SK-N-SH treated with all-trans-retinoic acid at 6 μM for 48 hours (cell line): ENCODE results near the gene SLC51B.

Experiments
- ATAC-seq: fragments of 200-7000 bp; cut with Tn5 transposase; 3 replicates; pipeline ENCODE4 v1.9.1; 2020; ENCODE audit warnings: mild to moderate bottlenecking, moderate library complexity
- ARNTL ChIP-seq: fragments of 450-650 bp; formaldehyde crosslinking; IDR thresholded peaks from 2 replicates; pipeline ENCODE4 v1.5.0; 2020; ENCODE audit warnings: low read depth, mild to moderate bottlenecking, moderate library complexity, borderline replicate concordance
- BACH2 ChIP-seq: fragments of 250-450 bp; sonication (Bioruptor Pico); IDR thresholded peaks from 2 replicates; pipeline ENCODE4 v1.9.0; 2021; ENCODE audit warnings: mild to moderate bottlenecking, borderline replicate concordance
- CSDC2 ChIP-seq: fragments of 250-450 bp; sonication (Bioruptor Pico); IDR thresholded peaks from 2 replicates; pipeline ENCODE4 v1.5.0; 2020; ENCODE audit warnings: mild to moderate bottlenecking, moderate library complexity
- ESRRG ChIP-seq: fragments of 250-450 bp; sonication (Bioruptor Pico); IDR thresholded peaks from 2 replicates; pipeline ENCODE4 v1.6.1; 2021; ENCODE audit warnings: mild to moderate bottlenecking
- GLIS3 ChIP-seq: fragments of 250-450 bp; sonication (Bioruptor Pico); IDR thresholded peaks from 2 replicates; pipeline ENCODE4 v1.5.0; 2020; ENCODE audit warnings: mild to moderate bottlenecking, moderate library complexity
- ISL1 ChIP-seq: fragments of 250-450 bp; sonication (Bioruptor Pico); IDR thresholded peaks from 2 replicates; pipeline ENCODE4 v2.1.2; 2022; ENCODE audit warnings: mild to moderate bottlenecking, moderate library complexity
- OSR1 ChIP-seq: fragments of 250-450 bp; sonication (Bioruptor Pico); IDR thresholded peaks from 2 replicates; pipeline ENCODE4 v1.8.0; 2022; ENCODE audit warnings: moderate library complexity, mild to moderate bottlenecking, inconsistent platforms
- RARB ChIP-seq: fragments of 250-450 bp; sonication (Bioruptor Pico); IDR thresholded peaks from 2 replicates; pipeline ENCODE4 v1.8.0; 2021; ENCODE audit warnings: mild to moderate bottlenecking, moderate library complexity
- SNAI2 ChIP-seq: fragments of 250-450 bp; sonication (Bioruptor Pico); IDR thresholded peaks from 2 replicates; pipeline ENCODE4 v1.5.0; 2020; ENCODE audit warnings: mild to moderate bottlenecking, moderate library complexity
- TOX ChIP-seq: fragments of 250-450 bp; sonication (Bioruptor Pico); IDR thresholded peaks from 2 replicates; pipeline ENCODE4 v1.8.0; 2021; ENCODE audit warnings: mild to moderate bottlenecking, moderate library complexity, borderline replicate concordance
- ZC3H10 ChIP-seq: fragments of 250-450 bp; sonication (Bioruptor Pico); IDR thresholded peaks from 2 replicates; pipeline ENCODE4 v1.5.1; 2021; ENCODE audit warnings: mild to moderate bottlenecking, moderate library complexity
- ZFP3 ChIP-seq: fragments of 250-450 bp; sonication (Bioruptor Pico); IDR thresholded peaks from 2 replicates; pipeline ENCODE4 v1.5.0; 2020; ENCODE audit warnings: mild to moderate bottlenecking, moderate library complexity
- ZFP30 ChIP-seq: fragments of 450-650 bp; formaldehyde crosslinking; IDR thresholded peaks from 2 replicates; pipeline ENCODE4 v1.5.0; 2022; ENCODE audit warnings: mild to moderate bottlenecking, moderate library complexity
- ZNF70 ChIP-seq: fragments of 450-650 bp; formaldehyde crosslinking; IDR thresholded peaks from 2 replicates; pipeline ENCODE4 v1.5.0; 2020; ENCODE audit warnings: mild to moderate bottlenecking, moderate library complexity
- ZNF8 ChIP-seq: fragments of 450-650 bp; formaldehyde crosslinking; IDR thresholded peaks from 2 replicates; pipeline ENCODE4 v1.5.0; 2020; ENCODE audit warnings: mild to moderate bottlenecking, moderate library complexity
- TF ChIP-seq, protein P1 (sequence below): fragments of 250-450 bp; sonication (Bioruptor Pico); IDR thresholded peaks from 2 replicates; pipeline ENCODE4 v1.8.0; 2021; ENCODE audit warnings: low read depth, mild to moderate bottlenecking, moderate library complexity, borderline replicate concordance
- TF ChIP-seq, protein P2 (sequence below): fragments of 250-450 bp; sonication (Bioruptor Pico); IDR thresholded peaks from 2 replicates; pipeline ENCODE4 v1.5.1; 2020; ENCODE audit warnings: low read depth, mild to moderate bottlenecking, moderate library complexity
- TF ChIP-seq, protein P3 (sequence below): fragments of 250-450 bp; sonication (Bioruptor Pico); IDR thresholded peaks from 2 replicates; pipeline ENCODE4 v1.5.0; 2020; ENCODE audit warnings: mild to moderate bottlenecking, moderate library complexity
- TF ChIP-seq, protein P4 (sequence below): fragments of 250-450 bp; sonication (Bioruptor Pico); IDR thresholded peaks from 2 replicates; pipeline ENCODE4 v1.5.1; 2021; ENCODE audit warnings: mild to moderate bottlenecking, moderate library complexity
- TF ChIP-seq, protein P5 (sequence below): fragments of 250-450 bp; sonication (Bioruptor Pico); IDR thresholded peaks from 2 replicates; pipeline ENCODE4 v1.8.0; 2020; ENCODE audit warnings: mild to moderate bottlenecking, moderate library complexity, borderline replicate concordance

Gene SLC51B

DNA sequence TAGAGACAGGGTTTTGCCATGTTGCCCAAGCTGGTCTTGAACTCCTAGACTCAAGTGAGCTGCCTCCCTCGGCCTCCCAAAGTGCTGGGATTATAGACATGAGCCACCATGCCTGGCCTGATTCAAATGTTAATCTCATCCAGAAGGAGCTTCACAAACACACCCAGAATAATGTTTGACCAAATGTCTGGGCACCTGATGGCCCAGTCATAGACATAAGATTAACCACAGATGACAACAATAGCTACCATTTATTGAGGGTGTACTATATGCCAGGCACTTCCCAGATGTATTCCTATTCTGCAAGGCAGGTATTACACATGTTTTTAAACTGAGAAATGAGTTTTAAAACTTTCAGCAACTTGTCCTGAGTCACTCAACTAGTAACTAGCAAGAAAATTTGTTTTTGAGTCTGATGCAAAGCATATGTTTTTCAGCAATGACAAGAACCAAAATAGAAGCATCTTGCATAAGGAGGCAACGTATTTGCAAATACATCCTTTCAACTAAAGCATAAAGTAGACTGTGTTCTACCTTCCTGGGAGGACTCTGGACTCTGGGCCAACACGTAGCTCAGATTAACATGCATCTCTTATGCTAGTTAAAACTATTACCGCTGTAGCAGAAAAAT is 47.3 kb upstream of the SLC51B start:
- TF ChIP-seq CSDC2 (CRISPR knock-in tag) (no peak), ISL1 (CRISPR knock-in tag) (no peak), RARB (no peak), ARNTL (no peak), GLIS3 (CRISPR knock-in tag) (no peak), ZFP3 (no peak), ZNF70 (no peak), ZNF8 (no peak)
- TF ChIP-seq, protein P1, sequence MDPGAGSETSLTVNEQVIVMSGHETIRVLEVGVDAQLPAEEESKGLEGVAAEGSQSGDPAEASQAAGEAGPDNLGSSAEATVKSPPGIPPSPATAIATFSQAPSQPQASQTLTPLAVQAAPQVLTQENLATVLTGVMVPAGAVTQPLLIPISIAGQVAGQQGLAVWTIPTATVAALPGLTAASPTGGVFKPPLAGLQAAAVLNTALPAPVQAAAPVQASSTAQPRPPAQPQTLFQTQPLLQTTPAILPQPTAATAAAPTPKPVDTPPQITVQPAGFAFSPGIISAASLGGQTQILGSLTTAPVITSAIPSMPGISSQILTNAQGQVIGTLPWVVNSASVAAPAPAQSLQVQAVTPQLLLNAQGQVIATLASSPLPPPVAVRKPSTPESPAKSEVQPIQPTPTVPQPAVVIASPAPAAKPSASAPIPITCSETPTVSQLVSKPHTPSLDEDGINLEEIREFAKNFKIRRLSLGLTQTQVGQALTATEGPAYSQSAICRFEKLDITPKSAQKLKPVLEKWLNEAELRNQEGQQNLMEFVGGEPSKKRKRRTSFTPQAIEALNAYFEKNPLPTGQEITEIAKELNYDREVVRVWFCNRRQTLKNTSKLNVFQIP: no peak
- TF ChIP-seq, protein P2, sequence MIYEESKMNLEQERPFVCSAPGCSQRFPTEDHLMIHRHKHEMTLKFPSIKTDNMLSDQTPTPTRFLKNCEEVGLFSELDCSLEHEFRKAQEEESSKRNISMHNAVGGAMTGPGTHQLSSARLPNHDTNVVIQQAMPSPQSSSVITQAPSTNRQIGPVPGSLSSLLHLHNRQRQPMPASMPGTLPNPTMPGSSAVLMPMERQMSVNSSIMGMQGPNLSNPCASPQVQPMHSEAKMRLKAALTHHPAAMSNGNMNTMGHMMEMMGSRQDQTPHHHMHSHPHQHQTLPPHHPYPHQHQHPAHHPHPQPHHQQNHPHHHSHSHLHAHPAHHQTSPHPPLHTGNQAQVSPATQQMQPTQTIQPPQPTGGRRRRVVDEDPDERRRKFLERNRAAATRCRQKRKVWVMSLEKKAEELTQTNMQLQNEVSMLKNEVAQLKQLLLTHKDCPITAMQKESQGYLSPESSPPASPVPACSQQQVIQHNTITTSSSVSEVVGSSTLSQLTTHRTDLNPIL (CRISPR knock-in tag): no peak
- ATAC-seq: no peak

DNA sequence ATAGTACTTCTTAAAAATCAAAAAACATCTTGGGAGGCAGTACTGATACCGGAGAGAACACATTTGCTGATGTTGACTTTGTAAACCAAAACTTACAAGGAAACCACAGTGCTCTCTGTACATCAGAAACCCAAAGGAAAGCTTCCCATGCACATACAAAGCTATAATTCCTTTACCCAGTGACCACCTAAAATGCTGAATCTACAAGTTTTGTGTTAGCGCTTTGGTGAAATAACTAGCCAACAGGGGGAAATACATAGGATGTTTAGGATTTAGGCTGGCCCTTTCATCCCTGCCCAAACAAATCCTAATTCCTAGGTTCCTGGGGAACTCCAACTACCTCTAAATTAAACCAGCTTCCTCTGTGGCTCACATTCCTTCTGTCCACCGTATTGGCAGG is 40.2 kb upstream of the SLC51B start:
- ATAC-seq: no peak
- no peak for TF ChIP-seq ZNF70
- TF ChIP-seq, all 23 proteins: peak for 0

DNA sequence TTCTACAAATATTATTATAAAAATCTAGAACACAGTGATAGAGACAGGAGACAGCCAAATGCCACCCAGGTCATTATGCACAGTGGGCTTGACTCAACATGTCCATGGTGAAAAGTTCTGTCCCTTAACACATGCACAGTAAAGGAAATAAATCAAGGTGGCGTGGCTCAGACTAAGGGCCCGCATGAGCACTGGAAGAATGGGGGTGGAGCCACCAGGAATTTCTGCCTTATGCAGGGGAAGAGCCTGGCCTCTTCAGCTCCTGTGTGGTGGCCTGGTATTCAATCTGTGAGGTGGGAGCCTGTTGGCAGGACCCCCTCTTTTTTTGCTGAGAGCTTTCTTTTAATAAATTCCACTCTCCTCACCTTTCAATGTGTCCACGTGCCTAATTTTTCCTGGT is 38.3 kb upstream of the SLC51B start:
- ATAC-seq: no peak
- no peak for TF ChIP-seq ZC3H10 (CRISPR knock-in tag)
- no peak for TF ChIP-seq SNAI2
- TF ChIP-seq BACH2: no peak
- no peak for TF ChIP-seq ZFP30 (CRISPR knock-in tag)
- TF ChIP-seq OSR1 (CRISPR knock-in tag): no peak
- no peak for TF ChIP-seq CSDC2 (CRISPR knock-in tag)
- TF ChIP-seq ZNF8: no peak
- TF ChIP-seq, protein P3, sequence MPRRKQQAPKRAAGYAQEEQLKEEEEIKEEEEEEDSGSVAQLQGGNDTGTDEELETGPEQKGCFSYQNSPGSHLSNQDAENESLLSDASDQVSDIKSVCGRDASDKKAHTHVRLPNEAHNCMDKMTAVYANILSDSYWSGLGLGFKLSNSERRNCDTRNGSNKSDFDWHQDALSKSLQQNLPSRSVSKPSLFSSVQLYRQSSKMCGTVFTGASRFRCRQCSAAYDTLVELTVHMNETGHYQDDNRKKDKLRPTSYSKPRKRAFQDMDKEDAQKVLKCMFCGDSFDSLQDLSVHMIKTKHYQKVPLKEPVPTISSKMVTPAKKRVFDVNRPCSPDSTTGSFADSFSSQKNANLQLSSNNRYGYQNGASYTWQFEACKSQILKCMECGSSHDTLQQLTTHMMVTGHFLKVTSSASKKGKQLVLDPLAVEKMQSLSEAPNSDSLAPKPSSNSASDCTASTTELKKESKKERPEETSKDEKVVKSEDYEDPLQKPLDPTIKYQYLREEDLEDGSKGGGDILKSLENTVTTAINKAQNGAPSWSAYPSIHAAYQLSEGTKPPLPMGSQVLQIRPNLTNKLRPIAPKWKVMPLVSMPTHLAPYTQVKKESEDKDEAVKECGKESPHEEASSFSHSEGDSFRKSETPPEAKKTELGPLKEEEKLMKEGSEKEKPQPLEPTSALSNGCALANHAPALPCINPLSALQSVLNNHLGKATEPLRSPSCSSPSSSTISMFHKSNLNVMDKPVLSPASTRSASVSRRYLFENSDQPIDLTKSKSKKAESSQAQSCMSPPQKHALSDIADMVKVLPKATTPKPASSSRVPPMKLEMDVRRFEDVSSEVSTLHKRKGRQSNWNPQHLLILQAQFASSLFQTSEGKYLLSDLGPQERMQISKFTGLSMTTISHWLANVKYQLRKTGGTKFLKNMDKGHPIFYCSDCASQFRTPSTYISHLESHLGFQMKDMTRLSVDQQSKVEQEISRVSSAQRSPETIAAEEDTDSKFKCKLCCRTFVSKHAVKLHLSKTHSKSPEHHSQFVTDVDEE (CRISPR knock-in tag): no peak
- TF ChIP-seq TOX (CRISPR knock-in tag): no peak
- TF ChIP-seq, protein P2 (CRISPR knock-in tag): no peak
- TF ChIP-seq GLIS3 (CRISPR knock-in tag): no peak
- no peak for TF ChIP-seq ZNF70
- TF ChIP-seq RARB: no peak
- TF ChIP-seq ISL1 (CRISPR knock-in tag): no peak
- TF ChIP-seq ARNTL: no peak
- TF ChIP-seq, protein P4, sequence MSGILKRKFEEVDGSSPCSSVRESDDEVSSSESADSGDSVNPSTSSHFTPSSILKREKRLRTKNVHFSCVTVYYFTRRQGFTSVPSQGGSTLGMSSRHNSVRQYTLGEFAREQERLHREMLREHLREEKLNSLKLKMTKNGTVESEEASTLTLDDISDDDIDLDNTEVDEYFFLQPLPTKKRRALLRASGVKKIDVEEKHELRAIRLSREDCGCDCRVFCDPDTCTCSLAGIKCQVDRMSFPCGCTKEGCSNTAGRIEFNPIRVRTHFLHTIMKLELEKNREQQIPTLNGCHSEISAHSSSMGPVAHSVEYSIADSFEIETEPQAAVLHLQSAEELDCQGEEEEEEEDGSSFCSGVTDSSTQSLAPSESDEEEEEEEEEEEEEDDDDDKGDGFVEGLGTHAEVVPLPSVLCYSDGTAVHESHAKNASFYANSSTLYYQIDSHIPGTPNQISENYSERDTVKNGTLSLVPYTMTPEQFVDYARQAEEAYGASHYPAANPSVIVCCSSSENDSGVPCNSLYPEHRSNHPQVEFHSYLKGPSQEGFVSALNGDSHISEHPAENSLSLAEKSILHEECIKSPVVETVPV (CRISPR knock-in tag): no peak
- TF ChIP-seq, protein P1: no peak
- TF ChIP-seq, protein P5, sequence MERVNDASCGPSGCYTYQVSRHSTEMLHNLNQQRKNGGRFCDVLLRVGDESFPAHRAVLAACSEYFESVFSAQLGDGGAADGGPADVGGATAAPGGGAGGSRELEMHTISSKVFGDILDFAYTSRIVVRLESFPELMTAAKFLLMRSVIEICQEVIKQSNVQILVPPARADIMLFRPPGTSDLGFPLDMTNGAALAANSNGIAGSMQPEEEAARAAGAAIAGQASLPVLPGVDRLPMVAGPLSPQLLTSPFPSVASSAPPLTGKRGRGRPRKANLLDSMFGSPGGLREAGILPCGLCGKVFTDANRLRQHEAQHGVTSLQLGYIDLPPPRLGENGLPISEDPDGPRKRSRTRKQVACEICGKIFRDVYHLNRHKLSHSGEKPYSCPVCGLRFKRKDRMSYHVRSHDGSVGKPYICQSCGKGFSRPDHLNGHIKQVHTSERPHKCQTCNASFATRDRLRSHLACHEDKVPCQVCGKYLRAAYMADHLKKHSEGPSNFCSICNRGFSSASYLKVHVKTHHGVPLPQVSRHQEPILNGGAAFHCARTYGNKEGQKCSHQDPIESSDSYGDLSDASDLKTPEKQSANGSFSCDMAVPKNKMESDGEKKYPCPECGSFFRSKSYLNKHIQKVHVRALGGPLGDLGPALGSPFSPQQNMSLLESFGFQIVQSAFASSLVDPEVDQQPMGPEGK (CRISPR knock-in tag): no peak
- no peak for TF ChIP-seq ZFP3
- TF ChIP-seq ESRRG (CRISPR knock-in tag): no peak
